Cardiac muscle cell (in vitro differentiated cells and primary cell): ENCODE results near the gene HDAC10. TPM values are rescaled to one million over a fixed set of nuclear protein-coding genes. Genes with fewer than 3 reads are reported as not detected.
A peak's percentile ranks its signal among the peaks of the same experiment; 100 is the strongest.

Source experiments
- DNase-seq, 2 donors: peaks; one replicate each; pipeline versions ENCODE4 v3.0.0 to v3.0.0-alpha.2; 2010 to 2017; ENCODE audit warnings: low read depth in 1 of 2, low spot score in 1 of 2
- H3K27ac ChIP-seq: fragments of 200-600 bp; sonication (generic); 2 replicates; pipeline ENCODE4 v1.5.1; 2016
- H3K27me3 ChIP-seq: fragments of 200-600 bp; sonication (generic); 2 replicates; pipeline ENCODE4 v1.6.0; 2016; ENCODE audit warnings: control low read depth
- H3K36me3 ChIP-seq: fragments of 200-600 bp; sonication (generic); 2 replicates; pipeline ENCODE4 v1.5.1; 2016; ENCODE audit warnings: control low read depth
- H3K4me1 ChIP-seq: fragments of 200-600 bp; sonication (generic); 2 replicates; pipeline ENCODE4 v1.8.1; 2017; ENCODE audit warnings: low read depth, mild to moderate bottlenecking, mixed run types
- H3K4me3 ChIP-seq: fragments of 200-600 bp; sonication (generic); 2 replicates; pipeline ENCODE4 v1.5.1; 2016; ENCODE audit warnings: mild to moderate bottlenecking
- H3K9me3 ChIP-seq: fragments of 200-600 bp; sonication (generic); 2 replicates; pipeline ENCODE4 v1.5.1; 2017; ENCODE audit warnings: low read depth, mild to moderate bottlenecking, control low read depth
- polyA plus RNA-seq: library from polyadenylated mRNA; unstranded; fragments of >200 nt; fragmentation: Nextera tagmentation; extraction: Ambion mirVana; gene quantifications from 2 replicates; pipeline ENCODE4 v1.2.1, GENCODE V29; 2016
- total RNA-seq: library from RNA; depleted of rRNA; stranded (reverse); fragments of >200 nt; gene quantifications from 2 replicates; pipeline ENCODE4 v1.2.3, GENCODE V29; 2016
- TF ChIP-seq, protein P1 (sequence below): IDR thresholded peaks from 2 replicates; pipeline ENCODE4 v1.5.1; 2012; ENCODE audit warnings: low read depth, mild to moderate bottlenecking, low read length

The HDAC10 gene
- total and polyA plus RNA-seq, 2 experiments from 2014 or later, result 19.8 to 57.3 TPM

GRCh38 chr22:50249341-50250248 lies 1.5 kb downstream of the HDAC10 start:
- Histone ChIP-seq H3K27me3 (no peaks in the 10 kb centered on the region), H3K4me1 (peaks cover 12% of the 10 kb centered on the region), H3K9me3 (no peaks in the 10 kb centered on the region), H3K4me3 (no peak overlapping the region), H3K36me3 (peaks cover 6% of the 10 kb centered on the region), H3K27ac (no peak overlapping the region)
- TF ChIP-seq, protein P1, sequence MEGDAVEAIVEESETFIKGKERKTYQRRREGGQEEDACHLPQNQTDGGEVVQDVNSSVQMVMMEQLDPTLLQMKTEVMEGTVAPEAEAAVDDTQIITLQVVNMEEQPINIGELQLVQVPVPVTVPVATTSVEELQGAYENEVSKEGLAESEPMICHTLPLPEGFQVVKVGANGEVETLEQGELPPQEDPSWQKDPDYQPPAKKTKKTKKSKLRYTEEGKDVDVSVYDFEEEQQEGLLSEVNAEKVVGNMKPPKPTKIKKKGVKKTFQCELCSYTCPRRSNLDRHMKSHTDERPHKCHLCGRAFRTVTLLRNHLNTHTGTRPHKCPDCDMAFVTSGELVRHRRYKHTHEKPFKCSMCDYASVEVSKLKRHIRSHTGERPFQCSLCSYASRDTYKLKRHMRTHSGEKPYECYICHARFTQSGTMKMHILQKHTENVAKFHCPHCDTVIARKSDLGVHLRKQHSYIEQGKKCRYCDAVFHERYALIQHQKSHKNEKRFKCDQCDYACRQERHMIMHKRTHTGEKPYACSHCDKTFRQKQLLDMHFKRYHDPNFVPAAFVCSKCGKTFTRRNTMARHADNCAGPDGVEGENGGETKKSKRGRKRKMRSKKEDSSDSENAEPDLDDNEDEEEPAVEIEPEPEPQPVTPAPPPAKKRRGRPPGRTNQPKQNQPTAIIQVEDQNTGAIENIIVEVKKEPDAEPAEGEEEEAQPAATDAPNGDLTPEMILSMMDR, result no peak
- DNase-seq, result no peak

DNA sequence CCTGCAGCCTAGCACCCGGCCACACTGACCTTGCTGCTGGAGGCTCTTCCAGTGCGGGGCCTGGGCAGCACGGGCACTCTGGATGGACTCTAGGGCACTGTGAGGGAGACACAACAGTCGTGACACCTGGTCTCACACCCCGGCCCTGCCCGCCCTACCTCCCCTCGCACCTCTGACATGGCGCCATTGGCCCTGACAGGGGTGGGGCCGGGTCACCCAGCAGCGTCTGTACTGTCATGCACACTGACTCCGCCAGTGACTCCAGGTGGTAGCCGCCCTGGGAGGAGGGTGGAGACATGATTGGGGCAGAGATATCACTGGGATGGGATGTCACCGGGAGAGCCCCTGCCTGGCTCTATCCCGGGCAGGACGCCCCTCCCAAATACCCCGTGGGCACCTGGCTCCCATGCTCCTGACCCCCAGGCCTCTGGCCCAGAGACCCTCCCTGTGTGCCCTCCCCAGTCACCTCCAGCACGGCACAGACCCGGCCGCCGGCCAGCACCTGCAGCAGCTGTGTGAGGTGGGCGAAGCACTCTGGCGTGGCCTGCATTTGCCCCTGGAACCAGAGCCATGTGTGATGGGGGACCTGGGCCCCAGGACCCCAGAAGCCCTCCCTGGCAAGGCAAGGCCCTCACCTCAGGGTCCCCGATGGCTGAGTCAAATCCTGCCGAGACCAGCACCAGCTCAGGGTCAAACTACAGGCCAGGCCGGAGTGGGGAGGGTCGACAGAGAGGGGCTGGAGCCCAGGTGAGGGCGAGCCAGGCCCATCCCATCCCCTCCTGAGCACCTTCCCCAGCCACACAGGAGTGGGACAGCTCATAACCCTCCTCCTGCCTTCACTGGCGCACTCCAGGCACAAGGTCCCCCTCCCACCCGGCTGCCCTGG lies 2.6 kb downstream of the HDAC10 start:
- Histone ChIP-seq H3K4me3 (no peak overlapping the region), H3K9me3 (no peaks in the 10 kb centered on the region), H3K27me3 (no peaks in the 10 kb centered on the region), H3K27ac (no peak overlapping the region), H3K4me1 (peaks cover 14% of the 10 kb centered on the region), H3K36me3 (peaks cover 6% of the 10 kb centered on the region)
- TF ChIP-seq, protein P1, result no peak
- no peak for DNase-seq

DNA sequence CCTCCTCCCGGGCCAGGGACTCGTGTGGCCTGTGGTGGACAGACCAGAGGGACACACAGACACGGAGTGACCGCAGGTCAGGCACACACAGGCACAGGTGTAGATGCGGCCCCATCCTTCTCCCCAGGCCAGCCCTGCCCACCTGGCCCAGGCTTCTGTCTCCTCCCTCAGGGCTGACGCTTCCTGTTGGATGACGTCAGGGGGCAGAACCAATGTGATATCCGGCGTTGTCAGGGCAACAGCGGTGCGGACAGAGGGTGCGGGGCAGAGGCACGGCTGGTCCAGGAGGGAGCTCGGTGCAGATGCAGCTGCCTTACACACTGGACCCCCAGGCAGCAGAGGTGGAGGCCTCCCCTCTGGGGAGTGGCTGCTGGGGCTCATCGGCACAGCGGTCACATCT lies 3.3 kb downstream of the HDAC10 start:
- TF ChIP-seq, protein P1, result no peak
- peak in 1 of 2 donors; percentile 81 for DNase-seq
- Histone ChIP-seq H3K4me1 (peaks cover 18% of the 10 kb centered on the region), H3K27me3 (no peaks in the 10 kb centered on the region), H3K27ac (no peak overlapping the region), H3K9me3 (no peaks in the 10 kb centered on the region), H3K4me3 (no peak overlapping the region), H3K36me3 (peaks cover 6% of the 10 kb centered on the region)

DNA sequence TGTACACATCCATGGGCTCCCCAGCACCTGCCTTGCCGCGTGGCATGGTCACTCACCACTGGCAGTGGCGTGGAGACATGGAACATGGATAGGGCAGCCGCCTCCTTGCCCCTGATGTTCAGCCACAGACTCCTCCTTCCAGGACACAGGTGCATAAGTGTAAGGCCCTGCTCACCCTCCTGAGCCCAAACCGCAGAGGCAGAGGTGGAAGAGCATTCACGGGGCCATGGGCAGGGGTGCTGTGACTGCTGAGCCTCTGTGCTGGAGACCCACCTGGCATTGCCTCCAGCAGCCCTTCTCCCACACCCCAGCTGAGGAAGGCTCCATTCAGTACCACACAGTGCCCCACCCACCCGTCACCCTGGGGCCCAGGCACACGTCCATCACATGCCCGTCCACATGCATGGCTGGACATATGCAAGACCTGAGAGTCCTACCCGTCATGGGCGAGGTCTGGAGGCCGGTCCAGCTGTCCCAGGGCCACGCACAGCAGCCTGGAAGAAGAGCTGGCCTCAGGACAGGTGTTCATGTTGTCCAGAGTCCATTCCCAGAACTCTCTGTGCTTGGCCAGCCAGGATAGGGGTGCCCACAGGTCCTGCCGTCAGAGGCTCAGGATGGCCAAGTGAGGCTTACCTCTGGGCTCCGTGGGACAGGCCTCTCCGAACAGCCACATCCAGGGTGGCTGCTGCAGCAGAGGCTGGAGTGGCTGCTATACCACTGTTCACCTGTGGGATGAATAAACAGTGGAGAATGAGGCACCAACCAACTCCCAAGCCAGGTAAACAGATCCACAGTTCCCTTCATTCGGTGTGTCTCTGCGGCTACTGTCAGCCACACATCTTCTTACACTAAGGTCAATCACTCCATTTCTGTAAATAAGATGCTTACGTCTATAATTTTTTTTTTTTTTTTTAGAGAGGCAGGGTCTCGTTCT lies 4.6 kb downstream of the HDAC10 start:
- Histone ChIP-seq H3K27ac (no peak overlapping the region), H3K9me3 (no peaks in the 10 kb centered on the region), H3K4me3 (no peak overlapping the region), H3K4me1 (peaks cover 26% of the 10 kb centered on the region), H3K36me3 (peaks cover 6% of the 10 kb centered on the region), H3K27me3 (no peaks in the 10 kb centered on the region)
- no peak for DNase-seq
- TF ChIP-seq, protein P1, result no peak
